H1 (cell line): ENCODE results near the gene XPNPEP2. TPM values are rescaled to one million over a fixed set of nuclear protein-coding genes. Genes with fewer than 3 reads are reported as not detected.

Experiments
- CTCF ChIA-PET: fragments of 300-600 bp; sonication (Branson Sonifier 250); formaldehyde crosslinking; loops from one replicate; lab custom pipeline; 2021; ENCODE audit not compliant: partially characterized antibody; lab: Charles Lee
- POLR2A ChIA-PET: fragments of 300-600 bp; sonication (Branson Sonifier 250); formaldehyde crosslinking; loops from one replicate; lab custom pipeline; 2021; ENCODE audit warnings: inconsistent platforms; ENCODE audit not compliant: partially characterized antibody; lab: Charles Lee
- DNase-seq, 2 experiments: peaks; one replicate each; pipeline versions ENCODE4 v3.0.0 to v3.0.0-alpha.2; 2010 to 2022; ENCODE audit warnings: low spot score in 2 of 2, low read depth in 1 of 2, mixed read lengths in 1 of 2
- FAIRE-seq: peaks from 2 replicates; lab custom pipeline; 2011; peaks lifted over from hg19 to GRCh38; lab: Jason Lieb, UNC
- H2AFZ ChIP-seq: 2 replicates; pipeline ENCODE4 v1.8.1; 2012; ENCODE audit warnings: low read length, inconsistent platforms
- H2AK5ac ChIP-seq: 2 replicates; pipeline ENCODE4 v1.6.1; 2013; ENCODE audit warnings: low read depth, low read length
- H2BK120ac ChIP-seq: replicated peaks from 2 replicates; pipeline ENCODE3; 2013; ENCODE audit warnings: low read depth, low read length, inconsistent platforms
- H2BK12ac ChIP-seq: 2 replicates; pipeline ENCODE4 v1.6.1; 2013; ENCODE audit warnings: low read depth, low read length
- H2BK15ac ChIP-seq: 2 replicates; pipeline ENCODE4 v1.6.1; 2013; ENCODE audit warnings: low read length
- H2BK20ac ChIP-seq: 2 replicates; pipeline ENCODE4 v1.6.1; 2013; ENCODE audit warnings: low read length
- H2BK5ac ChIP-seq: 2 replicates; pipeline ENCODE4 v1.6.1; 2013; ENCODE audit warnings: low read depth, low read length
- H3K14ac ChIP-seq: 2 replicates; pipeline ENCODE4 v1.6.1; 2013; ENCODE audit warnings: inconsistent platforms; ENCODE audit not compliant: insufficient read length
- H3K18ac ChIP-seq: 2 replicates; pipeline ENCODE4 v1.6.1; 2013; ENCODE audit warnings: low read length; ENCODE audit errors: extremely low read depth
- H3K23ac ChIP-seq: 2 replicates; pipeline ENCODE4 v1.6.1; 2013; ENCODE audit warnings: inconsistent platforms; ENCODE audit not compliant: insufficient read length
- H3K23me2 ChIP-seq: 2 replicates; pipeline ENCODE4 v1.6.1; 2013; ENCODE audit warnings: low read depth, low read length
- H3K27ac ChIP-seq: 2 replicates; pipeline ENCODE4 v1.6.1; 2011; ENCODE audit warnings: low read depth, low read length, inconsistent platforms
- H3K27me3 ChIP-seq, 4 experiments: replicated peaks in 1 of 4; 1 replicate in 1 of 4; 2 replicates in 3 of 4; pipeline versions ENCODE4 v1.6.1 to v1.8.1; 2011 to 2013; ENCODE audit warnings: low read length in 3 of 4, mild to moderate bottlenecking in 3 of 4, inconsistent platforms in 2 of 4, mixed read lengths in 2 of 4, moderate library complexity in 1 of 4; ENCODE audit not compliant: control insufficient read depth in 3 of 4, insufficient read depth in 3 of 4; ENCODE audit errors: extremely low read depth in 1 of 4
- H3K36me3 ChIP-seq, 4 experiments: 2 replicates each; pipeline versions ENCODE4 v1.6.1 to v1.8.1; 2011 to 2013; ENCODE audit warnings: mild to moderate bottlenecking in 4 of 4, low read length in 3 of 4, moderate library complexity in 2 of 4, control low read depth in 1 of 4, inconsistent platforms in 1 of 4; ENCODE audit not compliant: insufficient read depth in 4 of 4, control insufficient read depth in 2 of 4
- H3K4ac ChIP-seq: replicated peaks from 2 replicates; pipeline ENCODE3; 2013; ENCODE audit warnings: low read length, low read depth, mixed read lengths, inconsistent platforms; ENCODE audit not compliant: insufficient read length
- H3K4me1 ChIP-seq, 4 experiments: replicated peaks in 1 of 4; 1 replicate in 1 of 4; 2 replicates in 3 of 4; pipeline versions ENCODE4 v1.6.1 to v1.8.1; 2011 to 2013; ENCODE audit warnings: low read length in 3 of 4, inconsistent platforms in 2 of 4, mixed read lengths in 1 of 4; ENCODE audit not compliant: insufficient read depth in 4 of 4, control insufficient read depth in 3 of 4
- H3K4me2 ChIP-seq, 2 experiments: 2 replicates each; pipeline versions ENCODE4 v1.6.1 to v1.8.1; 2011 to 2013; ENCODE audit warnings: low read depth in 2 of 2, low read length in 2 of 2, control low read depth in 1 of 2, inconsistent platforms in 1 of 2, mild to moderate bottlenecking in 1 of 2; ENCODE audit not compliant: insufficient read depth in 1 of 2
- H3K4me3 ChIP-seq, 4 experiments: fragments of 200-600, 300-600 bp in 1 of 4; sonication (generic), shearing (Covaris generic), sonication (Bioruptor Twin) in 1 of 4; 2 replicates each; pipeline versions ENCODE4 v1.5.1 to v1.8.1; 2011 to 2016; ENCODE audit warnings: low read length in 4 of 4, low read depth in 3 of 4, control low read depth in 2 of 4, inconsistent platforms in 2 of 4, mild to moderate bottlenecking in 2 of 4, mixed read lengths in 1 of 4, moderate library complexity in 1 of 4; ENCODE audit not compliant: insufficient read depth in 2 of 4; ENCODE audit errors: extremely low read depth in 1 of 4
- H3K56ac ChIP-seq: replicated peaks from 2 replicates; pipeline ENCODE3; 2013; ENCODE audit warnings: low read depth, mild to moderate bottlenecking, mixed read lengths, low read length, inconsistent platforms; ENCODE audit not compliant: insufficient read length
- H3K79me1 ChIP-seq: 2 replicates; pipeline ENCODE4 v1.6.1; 2013; ENCODE audit warnings: low read depth, low read length, control low read depth
- H3K79me2 ChIP-seq, 2 experiments: 2 replicates each; pipeline versions ENCODE4 v1.6.1 to v1.8.1; 2012 to 2013; ENCODE audit warnings: low read length in 2 of 2, mild to moderate bottlenecking in 2 of 2, inconsistent platforms in 1 of 2; ENCODE audit not compliant: insufficient read depth in 2 of 2, control insufficient read depth in 1 of 2
- H3K9ac ChIP-seq, 4 experiments: replicated peaks in 1 of 4; 1 replicate in 1 of 4; 2 replicates in 3 of 4; pipeline versions ENCODE4 v1.6.1 to v1.8.1; 2011 to 2013; ENCODE audit warnings: low read depth in 3 of 4, low read length in 3 of 4, control low read depth in 2 of 4, mild to moderate bottlenecking in 2 of 4, moderate library complexity in 2 of 4, inconsistent platforms in 1 of 4; ENCODE audit errors: extremely low read depth in 1 of 4
- H3K9me3 ChIP-seq, 2 experiments: 2 replicates each; pipeline versions ENCODE4 v1.6.1 to v1.8.1; 2012 to 2013; ENCODE audit warnings: mild to moderate bottlenecking in 2 of 2, moderate library complexity in 2 of 2, control low read depth in 1 of 2, inconsistent platforms in 1 of 2, low read depth in 1 of 2, low read length in 1 of 2, mixed read lengths in 1 of 2; ENCODE audit not compliant: insufficient read depth in 2 of 2
- H4K20me1 ChIP-seq, 2 experiments: replicated peaks in 1 of 2; 2 replicates each; pipeline versions ENCODE3 to v1.8.1; 2011 to 2013; ENCODE audit warnings: inconsistent platforms in 2 of 2, low read length in 2 of 2, mild to moderate bottlenecking in 1 of 2; ENCODE audit not compliant: insufficient read depth in 2 of 2, control insufficient read depth in 1 of 2
- H4K5ac ChIP-seq: 2 replicates; pipeline ENCODE4 v1.6.1; 2013; ENCODE audit warnings: low read length, low read depth, mixed read lengths, inconsistent platforms; ENCODE audit not compliant: insufficient read length
- H4K8ac ChIP-seq: 2 replicates; pipeline ENCODE4 v1.8.0; 2013; ENCODE audit warnings: mild to moderate bottlenecking, moderate library complexity, low read length, inconsistent platforms; ENCODE audit not compliant: insufficient read depth; ENCODE audit errors: extremely low read depth
- H4K91ac ChIP-seq: replicated peaks from 2 replicates; pipeline ENCODE3; 2013; ENCODE audit warnings: low read length, mixed read lengths, inconsistent platforms; ENCODE audit not compliant: insufficient read length
- BCL11A ChIP-seq, 2 experiments: IDR thresholded peaks; one replicate each; pipeline ENCODE4 v1.6.1; 2011; ENCODE audit warnings: low read depth in 2 of 2, low read length in 2 of 2, mild to moderate bottlenecking in 2 of 2
- EP300 ChIP-seq, 2 experiments: IDR thresholded peaks; 1 replicate in 1 of 2; 2 replicates in 1 of 2; pipeline ENCODE4 v1.6.1; 2011 to 2012; ENCODE audit warnings: low read depth in 2 of 2, low read length in 2 of 2, mild to moderate bottlenecking in 2 of 2, borderline replicate concordance in 1 of 2, inconsistent platforms in 1 of 2, moderate library complexity in 1 of 2
- KDM4A ChIP-seq: IDR thresholded peaks from one replicate; pipeline ENCODE4 v1.7.1; 2012; ENCODE audit warnings: low read depth, mild to moderate bottlenecking, moderate library complexity, low read length, inconsistent platforms; ENCODE audit not compliant: severe bottlenecking
- KDM5A ChIP-seq: fragments of 200-600 bp; IDR thresholded peaks from 2 replicates; pipeline ENCODE4 v1.7.1; 2012; ENCODE audit warnings: mild to moderate bottlenecking, low read length, inconsistent platforms, mixed read lengths
- NANOG ChIP-seq: IDR thresholded peaks from 2 replicates; pipeline ENCODE4 v1.6.1; 2011; ENCODE audit warnings: low read length, low read depth, mild to moderate bottlenecking, inconsistent platforms; ENCODE audit not compliant: insufficient read depth, poor library complexity, severe bottlenecking
- NRF1 ChIP-seq: IDR thresholded peaks from 2 replicates; pipeline ENCODE4 v1.6.1; 2011; ENCODE audit warnings: mild to moderate bottlenecking, low read depth, low read length, improper control_type of control experiment
- RXRA ChIP-seq: IDR thresholded peaks from 2 replicates; pipeline ENCODE4 v1.6.1; 2011; ENCODE audit warnings: low read depth, mild to moderate bottlenecking, low read length, moderate library complexity; ENCODE audit not compliant: insufficient read depth
- SAP30 ChIP-seq: fragments of 300-600 bp; sonication (generic); IDR thresholded peaks from 2 replicates; pipeline ENCODE4 v1.7.1; 2012; ENCODE audit warnings: low read length, moderate library complexity, mild to moderate bottlenecking, inconsistent platforms; ENCODE audit not compliant: insufficient read depth, insufficient replicate concordance
- SIRT6 ChIP-seq: IDR thresholded peaks from one replicate; pipeline ENCODE4 v1.7.1; 2012; ENCODE audit warnings: low read length, inconsistent platforms
- SP1 ChIP-seq: IDR thresholded peaks from 2 replicates; pipeline ENCODE4 v1.6.1; 2011; ENCODE audit warnings: low read depth, low read length
- TBP ChIP-seq: IDR thresholded peaks from 2 replicates; pipeline ENCODE4 v1.6.1; 2011; ENCODE audit warnings: low read depth, low read length, improper control_type of control experiment
- TCF12 ChIP-seq: IDR thresholded peaks from 2 replicates; pipeline ENCODE4 v1.6.1; 2011; ENCODE audit warnings: low read depth, mild to moderate bottlenecking, low read length
- YY1 ChIP-seq: IDR thresholded peaks from 2 replicates; pipeline ENCODE4 v1.6.1; 2011; ENCODE audit warnings: low read depth, mild to moderate bottlenecking, low read length
- ZNF274 ChIP-seq: IDR thresholded peaks from 2 replicates; pipeline ENCODE4 v1.7.0; 2012; ENCODE audit warnings: low read length, borderline replicate concordance; ENCODE audit errors: extremely low read depth
- WGBS, 2 experiments: shearing (Covaris generic) in 1 of 2; methylation state at CpG; one replicate each; pipeline versions ENCODE4 v1.1.6 to v1.1.7; 2013 to 2015; ENCODE audit warnings: low lambda C conversion rate in 2 of 2, mixed read lengths in 2 of 2, inconsistent platforms in 1 of 2, low coverage in 1 of 2, missing lambda C conversion rate in 1 of 2; ENCODE audit not compliant: insufficient replicate concordance in 2 of 2, insufficient coverage in 1 of 2, insufficient read length in 1 of 2; ENCODE audit errors: extremely low coverage in 1 of 2, missing lambda C conversion rate in 1 of 2; 5-methylcytosine and 5-hydroxymethylcytosine counted together
- polyA plus RNA-seq, 7 experiments: library from polyadenylated mRNA; depleted of rRNA in 3 of 7; stranded (reverse) in 5 of 7; unstranded in 2 of 7; fragments of >200 nt in 5 of 7; fragments of 200-250 nt in 2 of 7; gene quantifications; 1 replicate in 5 of 7; 2 replicates in 1 of 7; 4 replicates in 1 of 7; pipeline versions ENCODE4 v1.2.1 to v1.2.3, GENCODE V29; 2011 to 2013; ENCODE audit warnings: missing spikeins in 2 of 7, mixed read lengths in 2 of 7
- total RNA-seq: library from RNA; stranded (reverse); fragmentation: NEBNext Ultra II Directional; extraction: Animal tissue kit (Norgen Biotek cat#: 25700); gene quantifications from 2 replicates; pipeline ENCODE4 v1.2.1, GENCODE V29; 2021

Gene XPNPEP2
- total and polyA plus RNA-seq, 2 of the 8 experiments (the other 6 are each of a cell fraction or from before 2014, with no cell fraction given): 0.27 TPM; not detected in 1

DNA sequence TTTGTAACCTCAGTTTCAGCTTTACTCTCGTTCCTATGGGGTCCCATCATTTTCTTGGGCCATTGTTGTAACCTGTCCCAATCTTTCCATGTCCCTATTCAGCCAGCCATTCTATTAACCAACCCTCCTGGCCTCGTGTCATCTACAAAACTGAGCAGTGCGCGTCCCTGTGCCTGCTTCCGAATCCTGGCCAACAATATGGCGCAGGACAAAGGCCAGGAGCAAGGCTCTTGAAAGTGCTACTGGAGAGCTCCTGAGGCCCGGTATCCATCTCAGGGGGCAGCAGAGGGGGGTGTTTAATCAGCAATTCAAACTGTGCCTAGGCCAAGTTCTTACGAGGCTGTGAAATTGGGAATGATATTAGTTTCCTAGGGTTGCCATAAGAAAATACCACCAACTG is 42.8 kb upstream of the XPNPEP2 start:
- Histone ChIP-seq H2BK120ac (no peak overlapping the region), H3K9ac (no peak overlapping the region), H4K91ac (peak overlapping the region; percentile 80), H4K8ac (no peak overlapping the region), H3K4me2 (no peak overlapping the region; a peak in 1 of 4 replicates), H2AFZ (no peak overlapping the region), H3K4me1 (peaks cover 0 to 16% (median 8%) of the 10 kb centered on the region in 4 experiments; a peak in 5 of 7 replicates), H2AK5ac (no peak overlapping the region), H2BK12ac (peak overlapping the region; percentile 50; the same call in 1 of the 2 replicates), H2BK20ac (0 out of 2 replicates have a peak overlapping the region, but pooled peaks have one; percentile 80), H3K18ac (no peak overlapping the region; the same call in none of the 2 replicates), H2BK15ac (no peak overlapping the region), H4K5ac (no peak overlapping the region), H3K79me2 (no peaks in the 10 kb centered on the region), H3K14ac (no peak overlapping the region), H3K9me3 (no peaks in the 10 kb centered on the region), H3K4ac (peak overlapping the region; percentile 14), H3K23ac (no peak overlapping the region), H4K20me1 (no peaks in the 10 kb centered on the region), H3K56ac (no peak overlapping the region), H3K23me2 (no peaks in the 10 kb centered on the region), H3K27ac (no peak overlapping the region), H3K79me1 (no peaks in the 10 kb centered on the region), H3K27me3 (no peaks in the 10 kb centered on the region), H3K4me3 (no peak overlapping the region), H3K36me3 (no peaks in the 10 kb centered on the region), H2BK5ac (no peak overlapping the region)
- 82% methylated on average over 7 of the region's 8 CpGs; no CpG with 5 or more reads in 1 of the 2 experiments for WGBS, 2 experiments
- no peak for FAIRE-seq
- CTCF ChIA-PET: interaction anchor here (0.6 to 3.2 kb wide), 8 partner anchors 10 to 58 kb away, joined by 3 to 14 read pairs (median 4); no protein-coding TSS in a partner anchor
- DNase-seq: no peak
- POLR2A ChIA-PET: interaction anchor here (1.1 to 2.3 kb wide), 2 partner anchors 18 to 41 kb away, joined by 4 to 8 read pairs; partner anchors contain the start of gene APLN
- TF ChIP-seq NRF1 (no peak), KDM4A (no peak), RXRA (no peak), TCF12 (no peak), SAP30 (no peak), TBP (no peak), KDM5A (no peak), ZNF274 (no peak), YY1 (no peak), BCL11A (IDR thresholded peaks at IDR 0.05; ENCODE audit: low read depth in 2 of 2, low read length in 2 of 2) (no peak), SIRT6 (no peak), NANOG (no peak), EP300 (IDR thresholded peaks at IDR 0.05; ENCODE audit: borderline replicate concordance in 1 of 2, low read depth in 2 of 2, low read length in 2 of 2) (no peak), SP1 (no peak)
